ENCODE measurements around the gene SEMA5A. TPM values are rescaled to one million over a fixed set of nuclear protein-coding genes. Genes with fewer than 3 reads are reported as not detected.

SEMA5A gene
- total RNA-seq, 3 donors from 2014 or later: 3.0 to 35.4 (median 25.9) TPM

DNA sequence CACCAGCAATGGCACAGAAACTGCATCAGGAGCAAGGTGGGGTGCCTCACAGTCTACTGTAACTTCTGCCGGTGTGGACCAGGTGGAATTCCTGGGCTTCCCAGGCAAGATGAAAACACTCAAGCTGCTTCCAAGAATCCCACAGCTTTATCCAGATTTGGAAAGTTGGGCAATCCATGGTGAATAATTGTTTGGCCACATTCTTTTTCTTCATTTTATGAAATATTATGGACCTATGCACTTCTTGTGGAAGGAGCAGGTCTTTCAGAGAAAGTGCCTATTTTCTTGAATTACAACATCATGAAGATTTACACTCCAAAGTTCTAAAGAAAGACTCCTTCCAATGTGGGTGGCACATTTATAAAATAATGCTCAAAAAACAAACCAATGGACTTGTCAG, 503.6 kb downstream of the SEMA5A start:
- no peak overlapping the region for H3K27ac ChIP-seq
- intact Hi-C loops (cut with DNase I; ENCODE audit: low total_unique reads): no loop called here
- no peaks in the 10 kb centered on the region for H3K36me3 ChIP-seq
- TF ChIP-seq POLR2AphosphoS5 (IDR thresholded peaks at IDR 0.05) (no peak), POLR2A (IDR thresholded peaks at IDR 0.05) (no peak)
- TF ChIP-seq, protein P1, sequence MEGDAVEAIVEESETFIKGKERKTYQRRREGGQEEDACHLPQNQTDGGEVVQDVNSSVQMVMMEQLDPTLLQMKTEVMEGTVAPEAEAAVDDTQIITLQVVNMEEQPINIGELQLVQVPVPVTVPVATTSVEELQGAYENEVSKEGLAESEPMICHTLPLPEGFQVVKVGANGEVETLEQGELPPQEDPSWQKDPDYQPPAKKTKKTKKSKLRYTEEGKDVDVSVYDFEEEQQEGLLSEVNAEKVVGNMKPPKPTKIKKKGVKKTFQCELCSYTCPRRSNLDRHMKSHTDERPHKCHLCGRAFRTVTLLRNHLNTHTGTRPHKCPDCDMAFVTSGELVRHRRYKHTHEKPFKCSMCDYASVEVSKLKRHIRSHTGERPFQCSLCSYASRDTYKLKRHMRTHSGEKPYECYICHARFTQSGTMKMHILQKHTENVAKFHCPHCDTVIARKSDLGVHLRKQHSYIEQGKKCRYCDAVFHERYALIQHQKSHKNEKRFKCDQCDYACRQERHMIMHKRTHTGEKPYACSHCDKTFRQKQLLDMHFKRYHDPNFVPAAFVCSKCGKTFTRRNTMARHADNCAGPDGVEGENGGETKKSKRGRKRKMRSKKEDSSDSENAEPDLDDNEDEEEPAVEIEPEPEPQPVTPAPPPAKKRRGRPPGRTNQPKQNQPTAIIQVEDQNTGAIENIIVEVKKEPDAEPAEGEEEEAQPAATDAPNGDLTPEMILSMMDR (IDR thresholded peaks at IDR 0.05): no peak
- H3K4me3 ChIP-seq: no peak overlapping the region
- H3K27me3 ChIP-seq: no peaks in the 10 kb centered on the region
- DNase-seq (ENCODE audit: low spot score in 2 of 2): no peak
- H3K4me1 ChIP-seq: no peaks in the 10 kb centered on the region
- no peaks in the 10 kb centered on the region for H3K9me3 ChIP-seq

DNA sequence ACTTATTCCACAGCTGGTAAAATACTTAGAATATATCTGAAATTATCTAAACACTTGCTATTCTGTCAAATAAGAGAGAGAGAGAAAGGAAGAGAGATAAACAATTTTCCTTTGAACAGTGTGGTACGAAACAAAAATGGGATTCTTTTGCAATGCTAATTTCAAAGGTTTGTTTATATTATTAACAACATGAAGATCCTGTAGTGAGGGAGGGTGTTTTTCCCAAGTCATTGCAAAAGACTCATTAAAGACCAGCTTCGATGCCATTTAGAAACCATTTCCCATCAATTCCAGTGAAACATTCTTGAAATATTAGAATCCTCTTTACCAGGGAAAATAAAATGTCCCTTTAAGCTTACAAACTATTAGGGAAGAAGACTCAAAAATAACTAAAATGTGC, 505.4 kb downstream of the SEMA5A start:
- Histone ChIP-seq H3K27ac (no peak overlapping the region), H3K9me3 (no peaks in the 10 kb centered on the region), H3K27me3 (no peaks in the 10 kb centered on the region), H3K36me3 (no peaks in the 10 kb centered on the region), H3K4me3 (no peak overlapping the region), H3K4me1 (no peaks in the 10 kb centered on the region)
- TF ChIP-seq, protein P1 (IDR thresholded peaks at IDR 0.05): no peak
- TF ChIP-seq POLR2AphosphoS5 (IDR thresholded peaks at IDR 0.05) (no peak), POLR2A (IDR thresholded peaks at IDR 0.05) (no peak)
- intact Hi-C loops (cut with DNase I; ENCODE audit: low total_unique reads): no loop called here
- no peak for DNase-seq (ENCODE audit: low spot score in 2 of 2)

DNA sequence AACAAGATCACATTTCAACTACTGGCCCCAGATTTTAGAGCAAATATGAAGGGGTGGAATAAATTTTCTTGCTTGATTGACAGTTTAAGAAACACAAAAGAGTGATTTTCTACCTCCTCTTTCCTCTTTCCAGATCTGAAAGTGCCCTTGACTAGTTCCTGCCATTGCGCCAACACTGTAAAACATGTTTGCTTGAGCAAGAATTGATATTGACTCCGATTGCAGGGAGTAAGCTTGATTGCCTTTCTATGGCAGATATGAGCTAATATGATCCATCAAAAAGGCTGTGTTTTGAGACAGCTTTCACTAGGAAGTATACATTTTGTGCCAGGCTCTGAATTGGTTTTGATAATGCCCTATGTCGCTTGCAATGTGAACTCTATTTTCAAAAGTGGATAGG, 508.8 kb downstream of the SEMA5A start:
- no peaks in the 10 kb centered on the region for H3K9me3 ChIP-seq
- no peak for DNase-seq (ENCODE audit: low spot score in 2 of 2)
- H3K4me3 ChIP-seq: no peak overlapping the region
- H3K27ac ChIP-seq: no peak overlapping the region
- H3K27me3 ChIP-seq: no peaks in the 10 kb centered on the region
- H3K4me1 ChIP-seq: no peaks in the 10 kb centered on the region
- intact Hi-C loops (cut with DNase I; ENCODE audit: low total_unique reads): no loop called here
- TF ChIP-seq POLR2AphosphoS5 (IDR thresholded peaks at IDR 0.05): no peak
- no peak for TF ChIP-seq POLR2A (IDR thresholded peaks at IDR 0.05)
- TF ChIP-seq, protein P1 (IDR thresholded peaks at IDR 0.05): no peak
- H3K36me3 ChIP-seq: no peaks in the 10 kb centered on the region

DNA sequence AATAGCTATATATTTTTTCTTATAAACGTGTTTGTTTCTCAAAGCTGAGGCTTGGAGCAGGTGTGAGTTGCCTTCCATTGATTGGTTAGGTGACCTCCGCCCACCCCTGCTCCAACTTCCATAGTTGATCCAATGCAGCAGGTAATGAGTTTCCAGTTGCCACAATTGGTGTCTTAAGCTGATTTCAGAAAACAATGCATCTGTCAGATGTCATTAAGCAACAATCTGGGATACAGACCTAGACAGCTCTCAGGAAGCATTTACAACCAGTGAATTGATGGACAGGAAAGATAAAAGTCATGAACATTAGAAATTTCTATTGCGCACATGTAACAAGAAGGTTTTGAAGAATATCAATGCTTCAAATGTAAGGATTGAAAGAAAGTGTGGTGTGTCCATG, 510.5 kb downstream of the SEMA5A start:
- intact Hi-C loops (cut with DNase I; ENCODE audit: low total_unique reads): no loop called here
- no peak overlapping the region for H3K4me3 ChIP-seq
- H3K36me3 ChIP-seq: no peaks in the 10 kb centered on the region
- H3K27me3 ChIP-seq: no peaks in the 10 kb centered on the region
- H3K27ac ChIP-seq: no peak overlapping the region
- DNase-seq (ENCODE audit: low spot score in 2 of 2): no peak
- H3K4me1 ChIP-seq: no peaks in the 10 kb centered on the region
- no peaks in the 10 kb centered on the region for H3K9me3 ChIP-seq
- TF ChIP-seq, protein P1 (IDR thresholded peaks at IDR 0.05): no peak
- no peak for TF ChIP-seq POLR2A (IDR thresholded peaks at IDR 0.05)
- TF ChIP-seq POLR2AphosphoS5 (IDR thresholded peaks at IDR 0.05): no peak

DNA sequence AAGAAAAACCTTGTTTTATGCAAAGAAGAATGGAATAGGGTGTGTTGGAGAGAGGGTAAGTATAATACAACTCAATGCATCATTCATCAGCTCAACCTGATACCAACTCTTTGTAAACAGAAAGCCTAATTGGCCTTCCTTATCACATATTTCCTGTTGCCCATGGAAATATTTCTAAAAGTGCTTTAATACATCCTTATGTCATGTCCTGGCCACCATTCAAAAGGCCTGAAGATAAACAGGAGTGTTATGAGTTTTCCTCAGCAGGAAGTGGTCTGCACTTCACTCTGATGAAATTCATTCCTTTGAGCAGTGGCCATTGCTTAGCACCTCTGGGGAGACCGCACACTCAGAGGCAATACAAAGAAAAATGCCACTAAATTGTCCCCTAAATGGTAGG, 511.2 kb downstream of the SEMA5A start:
- Histone ChIP-seq H3K27ac (no peak overlapping the region), H3K27me3 (no peaks in the 10 kb centered on the region), H3K9me3 (no peaks in the 10 kb centered on the region), H3K4me1 (no peaks in the 10 kb centered on the region), H3K36me3 (no peaks in the 10 kb centered on the region), H3K4me3 (no peak overlapping the region)
- TF ChIP-seq POLR2A (IDR thresholded peaks at IDR 0.05): no peak
- TF ChIP-seq, protein P1 (IDR thresholded peaks at IDR 0.05): no peak
- TF ChIP-seq POLR2AphosphoS5 (IDR thresholded peaks at IDR 0.05): no peak
- no peak for DNase-seq (ENCODE audit: low spot score in 2 of 2)
- intact Hi-C loops (cut with DNase I; ENCODE audit: low total_unique reads): no loop called here

Data from breast epithelium (tissue), 4 donors.